Prostate gland (tissue), 2 donors: Measurements from ENCODE around the gene CDKN2AIPNL.

ENCODE experiments used
- POLR2AphosphoS5 ChIP-seq: sonication (generic); formaldehyde crosslinking; IDR thresholded peaks from one replicate; pipeline ENCODE4 v1.6.1; 2017; ENCODE audit warnings: antibody characterized with exemption
- TF ChIP-seq, protein P1 (sequence below), 4 experiments: fragments of 200-600 bp in 2 of 4; fragments of 450-650 bp in 2 of 4; sonication (generic) in 2 of 4; IDR thresholded peaks; 1 replicate in 3 of 4; 2 replicates in 1 of 4; pipeline ENCODE4 v1.5.1; 2016 to 2019; ENCODE audit warnings: antibody characterized with exemption in 4 of 4, mild to moderate bottlenecking in 2 of 4, moderate library complexity in 2 of 4

- TF ChIP-seq POLR2AphosphoS5, result no peak
- TF ChIP-seq, protein P1, sequence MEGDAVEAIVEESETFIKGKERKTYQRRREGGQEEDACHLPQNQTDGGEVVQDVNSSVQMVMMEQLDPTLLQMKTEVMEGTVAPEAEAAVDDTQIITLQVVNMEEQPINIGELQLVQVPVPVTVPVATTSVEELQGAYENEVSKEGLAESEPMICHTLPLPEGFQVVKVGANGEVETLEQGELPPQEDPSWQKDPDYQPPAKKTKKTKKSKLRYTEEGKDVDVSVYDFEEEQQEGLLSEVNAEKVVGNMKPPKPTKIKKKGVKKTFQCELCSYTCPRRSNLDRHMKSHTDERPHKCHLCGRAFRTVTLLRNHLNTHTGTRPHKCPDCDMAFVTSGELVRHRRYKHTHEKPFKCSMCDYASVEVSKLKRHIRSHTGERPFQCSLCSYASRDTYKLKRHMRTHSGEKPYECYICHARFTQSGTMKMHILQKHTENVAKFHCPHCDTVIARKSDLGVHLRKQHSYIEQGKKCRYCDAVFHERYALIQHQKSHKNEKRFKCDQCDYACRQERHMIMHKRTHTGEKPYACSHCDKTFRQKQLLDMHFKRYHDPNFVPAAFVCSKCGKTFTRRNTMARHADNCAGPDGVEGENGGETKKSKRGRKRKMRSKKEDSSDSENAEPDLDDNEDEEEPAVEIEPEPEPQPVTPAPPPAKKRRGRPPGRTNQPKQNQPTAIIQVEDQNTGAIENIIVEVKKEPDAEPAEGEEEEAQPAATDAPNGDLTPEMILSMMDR (IDR thresholded peaks at IDR 0.05), result no peak
Observed at GRCh38 chr5:134394932-134395331, 16.7 kb downstream of the CDKN2AIPNL start.
